ENCODE measurements around the gene SPNS3.

DNA sequence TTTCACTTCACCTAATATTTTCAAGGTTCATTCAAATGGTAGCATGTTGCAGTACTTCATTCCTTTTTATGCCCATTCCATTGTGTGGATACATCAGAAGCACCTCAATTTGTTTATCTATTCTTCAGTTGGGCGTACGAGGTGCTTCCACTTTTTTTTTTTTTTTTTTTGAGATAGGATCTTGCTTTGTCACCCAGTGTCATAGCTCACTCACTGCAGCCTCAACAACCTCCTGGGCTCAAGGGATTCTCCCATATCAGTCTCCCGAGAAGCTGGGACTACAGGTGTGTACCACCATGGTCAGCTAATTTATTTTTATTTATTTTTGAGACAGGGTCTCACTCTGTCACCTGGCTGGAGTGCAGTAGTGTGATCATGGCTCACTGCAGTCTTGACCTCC is 22.5 kb upstream of the SPNS3 start:
- TF ChIP-seq, protein P1, sequence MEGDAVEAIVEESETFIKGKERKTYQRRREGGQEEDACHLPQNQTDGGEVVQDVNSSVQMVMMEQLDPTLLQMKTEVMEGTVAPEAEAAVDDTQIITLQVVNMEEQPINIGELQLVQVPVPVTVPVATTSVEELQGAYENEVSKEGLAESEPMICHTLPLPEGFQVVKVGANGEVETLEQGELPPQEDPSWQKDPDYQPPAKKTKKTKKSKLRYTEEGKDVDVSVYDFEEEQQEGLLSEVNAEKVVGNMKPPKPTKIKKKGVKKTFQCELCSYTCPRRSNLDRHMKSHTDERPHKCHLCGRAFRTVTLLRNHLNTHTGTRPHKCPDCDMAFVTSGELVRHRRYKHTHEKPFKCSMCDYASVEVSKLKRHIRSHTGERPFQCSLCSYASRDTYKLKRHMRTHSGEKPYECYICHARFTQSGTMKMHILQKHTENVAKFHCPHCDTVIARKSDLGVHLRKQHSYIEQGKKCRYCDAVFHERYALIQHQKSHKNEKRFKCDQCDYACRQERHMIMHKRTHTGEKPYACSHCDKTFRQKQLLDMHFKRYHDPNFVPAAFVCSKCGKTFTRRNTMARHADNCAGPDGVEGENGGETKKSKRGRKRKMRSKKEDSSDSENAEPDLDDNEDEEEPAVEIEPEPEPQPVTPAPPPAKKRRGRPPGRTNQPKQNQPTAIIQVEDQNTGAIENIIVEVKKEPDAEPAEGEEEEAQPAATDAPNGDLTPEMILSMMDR (IDR thresholded peaks at IDR 0.05; ENCODE audit: poor library complexity), result no peak
- TF ChIP-seq EZH2 (IDR thresholded peaks at IDR 0.05; ENCODE audit: borderline replicate concordance), result no peak
- no peak for TF ChIP-seq EZH2phosphoT487 (IDR thresholded peaks at IDR 0.05; ENCODE audit: low read depth, severe bottlenecking, unreplicated experiment)

Measured in hepatocyte (in vitro differentiated cells).